OCI-M2 (cell line): Measurements from ENCODE around the gene SYT10.
"Not testable (repeated sequence)": the region's sequence is repeated elsewhere in the genome, so short reads cannot be mapped to it uniquely, and the experiment has no call there.

Experiments used
- DNase-seq: peaks from one replicate; lab custom pipeline; 2025; ENCODE audit not compliant: unreplicated experiment; lab: John Stamatoyannopoulos, UW

The SYT10 gene

GRCh38 chr12:33357181-33357580 lies 82.4 kb downstream of the SYT10 start:
- DNase-seq: no peak

- no peak for DNase-seq
Observed at GRCh38 chr12:33349791-33350190, 89.8 kb downstream of the SYT10 start.

GRCh38 chr12:33331961-33332398 lies 107.6 kb downstream of the SYT10 start:
- DNase-seq: not testable (repeated sequence)

GRCh38 chr12:33330940-33331339 lies 108.7 kb downstream of the SYT10 start:
- DNase-seq: no peak
